MM.1S (cell line): ENCODE measurements around the gene PCDHGA10.
"Not testable (repeated sequence)": the region's sequence is repeated elsewhere in the genome, so short reads cannot be mapped to it uniquely, and the experiment has no call there.

Source experiments
- DNase-seq: peaks from one replicate; pipeline ENCODE4 v3.0.0-alpha.2; 2015
- H2AFZ ChIP-seq: fragments of 300-600 bp; sonication (generic); 2 replicates; pipeline ENCODE4 v1.6.0; 2016; ENCODE audit warnings: antibody characterized with exemption, low read length
- H3F3A ChIP-seq: fragments of 300-600 bp; sonication (generic); 2 replicates; pipeline ENCODE4 v1.6.1; 2016; ENCODE audit warnings: mild to moderate bottlenecking, antibody characterized with exemption, low read length, moderate library complexity, mixed read lengths; ENCODE audit not compliant: insufficient read depth
- H3K27ac ChIP-seq: fragments of 300-600 bp; sonication (generic); 2 replicates; pipeline ENCODE4 v1.5.1; 2016; ENCODE audit warnings: mild to moderate bottlenecking, low read length
- H3K27me3 ChIP-seq: fragments of 300-600 bp; sonication (generic); replicated peaks from 2 replicates; pipeline ENCODE4 v1.6.0; 2016; ENCODE audit warnings: low read length; ENCODE audit not compliant: insufficient read depth
- H3K36me3 ChIP-seq: fragments of 300-600 bp; sonication (generic); replicated peaks from 2 replicates; pipeline ENCODE4 v1.6.1; 2016; ENCODE audit warnings: mild to moderate bottlenecking, low read length, mixed read lengths; ENCODE audit not compliant: insufficient read depth
- H3K4me1 ChIP-seq: fragments of 300-600 bp; sonication (generic); 2 replicates; pipeline ENCODE4 v1.6.1; 2016; ENCODE audit warnings: low read length, mixed read lengths
- H3K4me2 ChIP-seq: fragments of 300-600 bp; sonication (generic); 2 replicates; pipeline ENCODE4 v1.6.0; 2016; ENCODE audit warnings: low read depth, low read length
- H3K4me3 ChIP-seq: fragments of 300-600 bp; sonication (generic); 2 replicates; pipeline ENCODE4 v1.5.1; 2016; ENCODE audit warnings: low read length, mixed read lengths
- H3K79me2 ChIP-seq: fragments of 300-600 bp; sonication (generic); 2 replicates; pipeline ENCODE4 v1.6.1; 2016; ENCODE audit warnings: mixed run types, low read length, mixed read lengths
- H3K9ac ChIP-seq: fragments of 300-600 bp; sonication (generic); 2 replicates; pipeline ENCODE4 v1.6.1; 2016; ENCODE audit warnings: low read length, mixed read lengths
- H3K9me2 ChIP-seq: fragments of 300-600 bp; sonication (generic); replicated peaks from 2 replicates; pipeline ENCODE4 v1.6.1; 2016; ENCODE audit warnings: mild to moderate bottlenecking, low read length, mixed read lengths; ENCODE audit not compliant: insufficient read depth
- H3K9me3 ChIP-seq: fragments of 300-600 bp; sonication (generic); replicated peaks from 2 replicates; pipeline ENCODE4 v1.6.1; 2016; ENCODE audit warnings: mild to moderate bottlenecking, low read length, mixed read lengths; ENCODE audit not compliant: insufficient read depth
- H4K20me1 ChIP-seq: fragments of 300-600 bp; sonication (generic); 2 replicates; pipeline ENCODE4 v1.6.1; 2016; ENCODE audit warnings: mild to moderate bottlenecking, low read length, moderate library complexity, mixed read lengths; ENCODE audit not compliant: insufficient read depth
- CTCF ChIP-seq: fragments of 300-600 bp; sonication (generic); IDR thresholded peaks from 2 replicates; pipeline ENCODE4 v1.5.1; 2016; ENCODE audit warnings: antibody characterized with exemption, low read length, mixed read lengths
- EZH2 ChIP-seq: fragments of 300-600 bp; sonication (generic); optimal IDR thresholded peaks from 2 replicates; pipeline ENCODE3; 2017; ENCODE audit warnings: low read depth, mild to moderate bottlenecking, antibody characterized with exemption, low read length, mixed read lengths
- EZH2phosphoT487 ChIP-seq: fragments of 300-600 bp; sonication (generic); IDR thresholded peaks from 2 replicates; pipeline ENCODE4 v1.6.1; 2018; ENCODE audit warnings: antibody characterized with exemption, low read length

Gene PCDHGA10

DNA sequence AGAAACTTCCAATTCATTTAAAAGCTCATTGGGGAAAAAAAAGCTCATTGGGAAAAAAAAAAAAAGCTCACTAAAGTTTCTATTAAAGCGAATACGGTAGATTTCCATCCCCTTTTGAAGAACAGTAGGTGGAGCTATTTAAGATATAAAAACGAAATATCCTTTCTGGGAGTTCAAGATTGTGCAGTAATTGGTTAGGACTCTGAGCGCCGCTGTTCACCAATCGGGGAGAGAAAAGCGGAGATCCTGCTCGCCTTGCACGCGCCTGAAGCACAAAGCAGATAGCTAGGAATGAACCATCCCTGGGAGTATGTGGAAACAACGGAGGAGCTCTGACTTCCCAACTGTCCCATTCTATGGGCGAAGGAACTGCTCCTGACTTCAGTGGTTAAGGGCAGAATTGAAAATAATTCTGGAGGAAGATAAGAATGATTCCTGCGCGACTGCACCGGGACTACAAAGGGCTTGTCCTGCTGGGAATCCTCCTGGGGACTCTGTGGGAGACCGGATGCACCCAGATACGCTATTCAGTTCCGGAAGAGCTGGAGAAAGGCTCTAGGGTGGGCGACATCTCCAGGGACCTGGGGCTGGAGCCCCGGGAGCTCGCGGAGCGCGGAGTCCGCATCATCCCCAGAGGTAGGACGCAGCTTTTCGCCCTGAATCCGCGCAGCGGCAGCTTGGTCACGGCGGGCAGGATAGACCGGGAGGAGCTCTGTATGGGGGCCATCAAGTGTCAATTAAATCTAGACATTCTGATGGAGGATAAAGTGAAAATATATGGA, 17.7 kb downstream of the PCDHGA10 start, which contains the start of gene PCDHGA12:
TSS of gene PCDHGA12 (plus strand) at position 176 of the 782 bp plus-strand sequence. CDS start at position 429, 253 bp downstream.
- no peaks in the 10 kb centered on the region for H3K9me3 ChIP-seq
- H3K79me2 ChIP-seq, result no peaks in the 10 kb centered on the region
- H3K27me3 ChIP-seq, result peaks cover 4% of the 10 kb centered on the region; the same call in 1 of the 2 replicates
- no peaks in the 10 kb centered on the region for H3F3A ChIP-seq
- H4K20me1 ChIP-seq, result no peaks in the 10 kb centered on the region
- peak within 1 kb of the TSS; percentile 77 for H3K4me2 ChIP-seq
- peak within 1 kb of the TSS; percentile 46 for H3K4me3 ChIP-seq
- DNase-seq, result peak; percentile 86
- H2AFZ ChIP-seq, result peak within 1 kb of the TSS; percentile 57
- H3K27ac ChIP-seq, result no peak within 1 kb of the TSS
- H3K9ac ChIP-seq, result no peak within 1 kb of the TSS
- no peaks in the 10 kb centered on the region for H3K4me1 ChIP-seq
- no peak for TF ChIP-seq EZH2
- TF ChIP-seq CTCF, result peak; percentile 79
- no peaks in the 10 kb centered on the region for H3K9me2 ChIP-seq
- H3K36me3 ChIP-seq, result no peaks in the 10 kb centered on the region

DNA sequence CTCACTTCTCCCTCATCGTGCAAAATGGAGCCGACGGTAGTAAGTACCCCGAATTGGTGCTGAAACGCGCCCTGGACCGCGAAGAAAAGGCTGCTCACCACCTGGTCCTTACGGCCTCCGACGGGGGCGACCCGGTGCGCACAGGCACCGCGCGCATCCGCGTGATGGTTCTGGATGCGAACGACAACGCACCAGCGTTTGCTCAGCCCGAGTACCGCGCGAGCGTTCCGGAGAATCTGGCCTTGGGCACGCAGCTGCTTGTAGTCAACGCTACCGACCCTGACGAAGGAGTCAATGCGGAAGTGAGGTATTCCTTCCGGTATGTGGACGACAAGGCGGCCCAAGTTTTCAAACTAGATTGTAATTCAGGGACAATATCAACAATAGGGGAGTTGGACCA, 18.5 kb downstream of the PCDHGA10 start:
- no peak overlapping the region for H3K9ac ChIP-seq
- no peaks in the 10 kb centered on the region; the same call in 1 of the 2 replicates for H3K27me3 ChIP-seq
- no peaks in the 10 kb centered on the region for H3K9me2 ChIP-seq
- H2AFZ ChIP-seq, result no peak overlapping the region
- TF ChIP-seq CTCF (no peak), EZH2phosphoT487 (no peak), EZH2 (no peak)
- H3K27ac ChIP-seq, result no peak overlapping the region
- H3K79me2 ChIP-seq, result no peaks in the 10 kb centered on the region
- H3K4me3 ChIP-seq, result peak overlapping the region; percentile 46; the same call in 1 of the 2 replicates
- H3F3A ChIP-seq, result no peaks in the 10 kb centered on the region
- peak overlapping the region; percentile 77 for H3K4me2 ChIP-seq
- H3K9me3 ChIP-seq, result no peaks in the 10 kb centered on the region
- H4K20me1 ChIP-seq, result no peaks in the 10 kb centered on the region
- DNase-seq, result no peak
- no peaks in the 10 kb centered on the region for H3K4me1 ChIP-seq
- no peaks in the 10 kb centered on the region for H3K36me3 ChIP-seq

DNA sequence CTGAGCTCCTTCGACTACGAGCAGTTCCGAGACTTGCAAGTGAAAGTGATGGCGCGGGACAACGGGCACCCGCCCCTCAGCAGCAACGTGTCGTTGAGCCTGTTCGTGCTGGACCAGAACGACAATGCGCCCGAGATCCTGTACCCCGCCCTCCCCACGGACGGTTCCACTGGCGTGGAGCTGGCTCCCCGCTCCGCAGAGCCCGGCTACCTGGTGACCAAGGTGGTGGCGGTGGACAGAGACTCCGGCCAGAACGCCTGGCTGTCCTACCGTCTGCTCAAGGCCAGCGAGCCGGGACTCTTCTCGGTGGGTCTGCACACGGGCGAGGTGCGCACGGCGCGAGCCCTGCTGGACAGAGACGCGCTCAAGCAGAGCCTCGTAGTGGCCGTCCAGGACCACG, 19.5 kb downstream of the PCDHGA10 start:
- H2AFZ ChIP-seq, H3K9ac ChIP-seq, H3K4me1 ChIP-seq, H3K79me2 ChIP-seq, H3K27me3 ChIP-seq, H3K9me2 ChIP-seq, H3K36me3 ChIP-seq, H3K9me3 ChIP-seq, H3K27ac ChIP-seq, H3K4me3 ChIP-seq, H3F3A ChIP-seq, DNase-seq, H4K20me1 ChIP-seq, H3K4me2 ChIP-seq: not testable (repeated sequence)

GRCh38 chr5:141432726-141433125, 19.9 kb downstream of the PCDHGA10 start:
- not testable (repeated sequence) for H3K4me1 ChIP-seq, H3K9me3 ChIP-seq, DNase-seq, H3K4me2 ChIP-seq, H3K9ac ChIP-seq, H3K27ac ChIP-seq, H3K27me3 ChIP-seq, H3K79me2 ChIP-seq, H3F3A ChIP-seq, H3K4me3 ChIP-seq, H4K20me1 ChIP-seq, H3K9me2 ChIP-seq, H3K36me3 ChIP-seq, H2AFZ ChIP-seq
